IPS DF 19.7 (cell line): ENCODE results near the gene MAST4.
"Not testable (repeated sequence)": the region's sequence is repeated elsewhere in the genome, so short reads cannot be mapped to it uniquely, and the experiment has no call there.

Experiments used
- DNase-seq: peaks from one replicate; pipeline ENCODE4 v3.0.0-alpha.2; 2013; ENCODE audit warnings: low read depth, low spot score

MAST4 gene

GRCh38 chr5:67118050-67118620, 521.9 kb downstream of the MAST4 start:
- DNase-seq = no peak

GRCh38 chr5:67119010-67119409, 522.8 kb downstream of the MAST4 start:
- no peak for DNase-seq

- no peak for DNase-seq
Measured at GRCh38 chr5:67120032-67120431, 523.8 kb downstream of the MAST4 start.

- DNase-seq = no peak
Measured at GRCh38 chr5:67123819-67124218, 527.6 kb downstream of the MAST4 start.

GRCh38 chr5:67124556-67124955, 528.4 kb downstream of the MAST4 start:
- no peak for DNase-seq

- DNase-seq = not testable (repeated sequence)
Measured at GRCh38 chr5:67127347-67127895, 531.2 kb downstream of the MAST4 start.

GRCh38 chr5:67129768-67130167, 533.6 kb downstream of the MAST4 start:
- DNase-seq = no peak

- no peak for DNase-seq
Measured at GRCh38 chr5:67133217-67133616, 537.0 kb downstream of the MAST4 start.

GRCh38 chr5:67133776-67134175, 537.6 kb downstream of the MAST4 start:
- no peak for DNase-seq

GRCh38 chr5:67135381-67135984, 539.3 kb downstream of the MAST4 start:
- no peak for DNase-seq

- no peak for DNase-seq
Measured at GRCh38 chr5:67139030-67139429, 542.8 kb downstream of the MAST4 start.

GRCh38 chr5:67140413-67140812, 544.2 kb downstream of the MAST4 start:
- no peak for DNase-seq

- DNase-seq = no peak
Measured at GRCh38 chr5:67141644-67142043, 545.5 kb downstream of the MAST4 start.

- DNase-seq = no peak
Measured at GRCh38 chr5:67142816-67143215, 546.6 kb downstream of the MAST4 start.

GRCh38 chr5:67143549-67143948, 547.4 kb downstream of the MAST4 start:
- DNase-seq = no peak

GRCh38 chr5:67144183-67144639, 548.0 kb downstream of the MAST4 start:
- DNase-seq = no peak

- DNase-seq = no peak
Measured at GRCh38 chr5:67146574-67146973, 550.4 kb downstream of the MAST4 start.

GRCh38 chr5:67146981-67147380, 550.8 kb downstream of the MAST4 start:
- no peak for DNase-seq

- DNase-seq = no peak
Measured at GRCh38 chr5:67147760-67148159, 551.6 kb downstream of the MAST4 start.

GRCh38 chr5:67149057-67149950, 553.1 kb downstream of the MAST4 start:
- no peak for DNase-seq

GRCh38 chr5:67149951-67150523, 553.8 kb downstream of the MAST4 start:
- DNase-seq = no peak

- no peak for DNase-seq
Measured at GRCh38 chr5:67152400-67152799, 556.2 kb downstream of the MAST4 start.
